Inflammatory macrophage treated with lipopolysaccharide for 4 hours (primary cell): ENCODE measurements around the gene CCR8.
A peak's percentile ranks its signal among the peaks of the same experiment; 100 is the strongest.

Source experiments
- DNase-seq: peaks from one replicate; pipeline ENCODE4 v3.0.0-alpha.2; 2020

The CCR8 gene, protein sequence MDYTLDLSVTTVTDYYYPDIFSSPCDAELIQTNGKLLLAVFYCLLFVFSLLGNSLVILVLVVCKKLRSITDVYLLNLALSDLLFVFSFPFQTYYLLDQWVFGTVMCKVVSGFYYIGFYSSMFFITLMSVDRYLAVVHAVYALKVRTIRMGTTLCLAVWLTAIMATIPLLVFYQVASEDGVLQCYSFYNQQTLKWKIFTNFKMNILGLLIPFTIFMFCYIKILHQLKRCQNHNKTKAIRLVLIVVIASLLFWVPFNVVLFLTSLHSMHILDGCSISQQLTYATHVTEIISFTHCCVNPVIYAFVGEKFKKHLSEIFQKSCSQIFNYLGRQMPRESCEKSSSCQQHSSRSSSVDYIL

DNA sequence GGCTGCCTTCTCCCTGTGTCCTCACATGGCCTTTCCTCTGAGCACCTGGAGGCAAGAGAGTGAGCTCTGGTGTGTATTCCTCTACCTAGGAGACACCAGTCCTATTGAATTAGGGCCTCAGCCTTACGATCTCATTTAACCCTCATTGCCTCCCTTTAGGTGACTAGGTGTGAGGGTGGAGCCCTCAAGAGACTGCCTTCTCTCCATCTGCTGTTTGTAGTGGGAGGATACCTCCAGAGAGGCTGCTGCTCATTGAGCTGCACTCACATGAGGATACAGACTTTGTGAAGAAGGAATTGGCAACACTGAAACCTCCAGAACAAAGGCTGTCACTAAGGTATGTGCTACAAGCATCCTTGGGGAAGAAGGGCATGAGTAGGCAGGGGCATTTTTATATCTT lies at the start of gene CCR8:
TSS of gene CCR8 (plus strand) at position 217 of the 400 bp plus-strand sequence. CDS start 2,623 bp downstream, outside the sequence.
- no peak for DNase-seq

DNA sequence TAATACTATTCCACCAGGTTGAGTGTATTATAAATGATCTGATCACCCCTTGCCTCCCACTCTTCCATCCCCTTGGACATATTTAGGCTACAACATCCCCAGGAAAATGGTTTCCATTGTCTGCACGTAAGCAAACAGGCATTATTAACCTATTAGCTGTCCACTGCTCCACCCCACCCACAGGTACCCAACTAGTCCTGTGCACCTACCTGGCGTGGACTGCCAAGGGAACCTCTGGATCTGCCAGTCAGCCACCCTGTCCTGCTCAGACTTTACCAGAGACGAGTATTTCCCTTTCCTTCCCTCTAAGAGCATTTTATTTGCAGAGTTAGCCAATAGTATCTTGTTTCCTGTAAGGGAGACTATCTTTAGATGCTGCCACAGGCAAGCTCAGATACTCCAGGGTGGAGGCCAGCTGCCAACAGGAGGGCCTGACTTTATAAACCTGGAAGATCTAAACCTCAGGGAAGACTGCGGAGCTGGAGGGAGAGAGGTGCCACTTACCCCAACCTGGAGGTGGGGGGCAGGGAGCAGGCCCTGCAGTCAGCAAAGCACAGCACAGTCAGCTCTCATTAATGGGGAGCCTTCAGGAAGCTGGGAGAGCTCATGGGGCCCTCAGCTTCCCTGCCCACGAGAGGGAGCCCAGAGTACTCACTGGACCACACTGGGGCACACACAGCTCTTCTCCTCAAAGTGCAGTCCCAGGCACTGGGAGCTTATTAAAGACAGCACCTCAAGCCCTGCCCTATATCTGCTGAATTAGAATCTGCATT lies 49.6 kb upstream of the CCR8 start, which contains the start of gene CX3CR1:
TSS of gene CX3CR1 (minus strand) at position 292 of the 773 bp plus-strand sequence. CDS start 13,527 bp downstream, outside the sequence.
- no peak for DNase-seq

DNA sequence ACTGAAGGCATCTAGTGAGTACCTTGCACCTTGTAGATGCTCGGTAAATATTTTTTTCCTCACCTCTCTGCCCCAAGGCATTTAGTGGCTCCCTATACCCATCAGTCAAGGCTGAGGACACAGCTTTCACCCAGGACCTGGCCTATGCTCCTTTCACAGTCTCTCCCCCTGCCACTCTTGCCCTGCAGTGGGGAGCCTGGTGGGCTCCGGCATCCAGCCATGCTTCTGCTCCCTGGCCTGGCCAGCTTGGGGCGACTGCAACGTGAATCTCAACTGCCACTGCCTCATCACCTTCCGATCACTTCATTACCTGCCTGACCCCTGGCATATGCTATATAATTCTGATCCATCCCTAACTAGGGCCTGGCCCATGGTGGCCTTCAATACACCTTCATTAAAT lies 48.9 kb upstream of the CCR8 start:
- no peak for DNase-seq

DNA sequence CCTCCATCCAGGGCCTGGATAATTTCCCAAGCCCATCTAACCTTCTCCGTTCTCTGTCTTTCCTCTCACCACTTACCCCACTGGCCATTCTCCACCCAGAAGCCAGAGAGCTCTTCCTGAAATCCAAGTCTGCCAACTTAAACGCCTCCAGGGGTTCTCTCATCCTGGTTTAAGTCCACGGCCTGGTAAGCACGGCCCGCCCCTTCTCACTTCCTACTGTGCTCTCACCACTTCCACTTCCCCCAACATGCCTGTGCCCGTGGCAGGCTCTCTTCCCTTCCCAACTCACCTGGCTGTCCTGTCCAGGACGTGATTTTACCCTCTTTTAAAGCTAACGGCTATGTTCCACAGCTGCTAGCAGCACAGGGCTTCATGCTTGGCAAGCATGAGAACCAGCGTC lies 48.0 kb upstream of the CCR8 start:
- peak; percentile 19 for DNase-seq

DNA sequence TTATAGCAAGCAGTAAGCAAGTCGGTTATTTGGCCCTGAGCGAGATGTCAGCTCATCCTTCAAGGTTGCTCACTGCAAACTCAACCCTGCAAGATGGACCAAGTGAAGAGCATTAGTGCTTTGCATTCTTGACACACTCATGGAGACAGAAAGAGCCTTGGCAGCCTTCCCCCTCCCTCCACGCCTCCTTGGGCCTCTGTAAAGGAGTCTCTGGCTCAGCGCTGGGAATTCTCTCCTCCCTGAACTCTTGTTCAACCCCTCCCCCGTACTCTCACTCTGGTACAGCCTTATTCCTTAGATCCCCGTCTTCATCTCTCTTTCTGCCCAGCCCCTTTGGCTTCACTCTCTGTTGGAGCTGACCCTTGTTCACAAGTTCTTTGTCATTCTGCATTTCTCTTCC lies 47.5 kb upstream of the CCR8 start:
- DNase-seq = no peak

DNA sequence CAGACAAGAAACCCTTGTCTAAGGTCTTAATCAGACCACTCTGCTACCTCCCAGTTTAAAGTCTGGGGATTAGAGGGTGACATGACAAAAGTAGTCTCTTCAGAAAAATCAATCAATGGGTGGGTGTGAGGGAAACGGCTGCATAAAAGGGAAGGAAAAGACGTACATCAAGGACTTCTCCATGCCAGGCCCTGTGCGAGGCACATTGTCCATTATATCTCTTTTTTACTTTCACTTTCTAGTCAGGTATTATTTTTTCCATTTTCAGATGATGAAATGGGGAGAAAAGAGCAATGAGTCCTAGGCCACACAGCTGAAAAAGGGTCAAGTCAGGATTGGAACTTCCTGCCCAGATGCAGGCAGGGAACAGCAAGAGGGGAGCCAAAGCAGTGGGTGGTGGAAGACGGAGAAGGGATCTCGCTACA lies 45.0 kb upstream of the CCR8 start:
- DNase-seq = peak; percentile 63

DNA sequence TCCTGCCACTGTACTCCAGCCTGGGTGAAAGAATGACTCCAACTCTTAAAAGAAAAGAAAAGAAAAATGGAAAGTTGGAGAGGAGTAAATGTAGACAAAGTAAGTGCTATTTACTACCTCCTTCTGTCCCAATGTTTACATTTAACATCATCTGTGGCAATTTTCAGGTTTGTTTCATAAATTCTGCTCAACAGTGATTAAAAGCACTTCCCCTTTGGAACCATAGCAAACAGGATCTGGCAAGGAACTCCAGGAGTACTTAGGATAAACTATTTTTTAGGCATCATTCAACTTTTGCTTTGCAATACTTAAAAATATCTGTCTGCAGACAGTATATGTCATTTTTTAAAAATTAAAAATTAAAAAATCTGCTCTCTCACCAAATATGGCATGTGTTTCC lies 44.2 kb upstream of the CCR8 start:
- peak; percentile 32 for DNase-seq

DNA sequence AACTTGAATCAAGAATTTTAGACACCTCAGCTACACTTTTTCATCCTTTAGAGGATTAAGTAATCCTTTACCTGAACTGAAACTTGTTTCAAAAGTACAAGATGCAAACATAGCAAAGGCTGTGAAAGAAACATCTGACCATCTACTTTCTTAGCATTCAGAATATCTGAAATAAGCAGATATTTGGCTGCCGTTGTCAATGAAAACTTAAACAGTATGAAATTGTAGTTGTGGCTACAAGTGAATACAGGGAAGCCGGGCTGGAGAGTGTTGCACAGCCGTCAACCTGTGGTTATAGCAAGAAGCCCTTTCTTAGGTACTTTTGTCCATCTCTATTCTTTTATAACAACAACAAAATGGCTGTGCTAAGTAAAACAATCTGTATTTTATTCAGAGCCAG lies 42.7 kb upstream of the CCR8 start:
- DNase-seq = no peak

DNA sequence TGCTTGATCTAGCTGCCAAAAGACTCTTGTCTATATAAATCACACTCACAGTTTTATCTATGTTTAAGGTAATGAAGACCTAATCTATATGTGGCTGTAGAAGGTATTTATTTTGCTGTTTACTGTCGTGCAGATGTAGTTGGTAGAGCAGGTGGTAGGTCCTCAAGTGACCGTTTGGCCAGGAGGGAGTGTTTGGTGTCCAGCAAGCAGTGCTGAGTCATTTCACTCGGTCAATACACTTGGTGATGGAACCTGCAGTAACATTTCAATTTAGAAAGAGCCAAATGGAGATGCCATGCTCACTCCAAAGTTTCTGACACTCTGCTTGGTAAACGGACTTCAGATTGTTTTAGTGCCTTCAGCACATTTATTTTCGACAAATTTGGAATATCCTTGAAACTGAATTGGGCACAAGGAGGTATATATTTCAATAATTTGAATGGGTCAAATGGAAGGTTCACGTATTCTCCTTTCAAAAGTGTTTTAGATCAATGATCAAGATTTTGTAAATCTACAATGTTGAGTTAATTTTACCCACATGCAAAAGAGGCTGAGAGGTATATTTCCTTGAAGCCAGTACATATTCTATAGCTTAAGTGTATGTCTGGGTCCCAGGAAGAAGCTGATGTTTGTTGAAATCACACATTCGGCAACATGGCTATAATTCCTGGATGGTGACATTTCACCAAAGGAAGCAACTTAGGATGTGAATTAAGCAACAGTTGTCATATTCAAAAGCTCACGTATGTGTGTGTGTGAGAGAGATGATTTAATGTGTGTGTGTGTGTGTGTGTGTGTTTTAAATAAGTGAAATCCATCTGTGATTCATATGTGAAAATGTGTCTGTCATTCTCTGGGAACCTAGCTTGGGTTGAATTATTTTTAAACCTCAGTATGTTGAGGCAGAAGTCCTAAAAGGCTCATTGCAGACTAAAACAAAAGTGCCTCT lies 42.0 kb upstream of the CCR8 start:
- DNase-seq = peak; percentile 20

DNA sequence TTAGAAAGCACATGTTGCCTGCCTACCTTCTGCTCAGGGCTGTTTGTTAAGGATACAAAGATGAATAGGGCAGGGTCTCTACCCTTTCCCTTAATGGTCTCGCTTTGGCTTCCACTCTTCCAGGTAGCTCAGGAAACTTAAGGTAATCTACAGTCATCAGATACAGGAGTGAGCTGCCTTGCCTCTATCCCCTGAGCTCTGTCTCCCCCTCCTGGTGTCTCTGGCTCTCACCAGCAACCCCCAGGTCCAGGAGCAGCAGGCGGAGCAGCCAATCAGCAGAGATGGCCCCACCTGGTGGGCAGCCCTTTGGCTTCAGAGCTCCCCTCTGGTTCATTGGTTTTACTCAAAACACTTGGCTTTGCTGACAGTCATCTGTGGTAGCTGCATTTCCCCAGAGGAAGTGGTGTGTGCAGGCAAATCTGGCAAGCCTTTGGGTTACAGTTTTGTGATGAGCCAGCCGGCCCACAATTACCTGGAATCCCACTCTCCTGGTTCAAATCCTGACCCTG lies 41.2 kb upstream of the CCR8 start:
- peak; percentile 76 for DNase-seq

DNA sequence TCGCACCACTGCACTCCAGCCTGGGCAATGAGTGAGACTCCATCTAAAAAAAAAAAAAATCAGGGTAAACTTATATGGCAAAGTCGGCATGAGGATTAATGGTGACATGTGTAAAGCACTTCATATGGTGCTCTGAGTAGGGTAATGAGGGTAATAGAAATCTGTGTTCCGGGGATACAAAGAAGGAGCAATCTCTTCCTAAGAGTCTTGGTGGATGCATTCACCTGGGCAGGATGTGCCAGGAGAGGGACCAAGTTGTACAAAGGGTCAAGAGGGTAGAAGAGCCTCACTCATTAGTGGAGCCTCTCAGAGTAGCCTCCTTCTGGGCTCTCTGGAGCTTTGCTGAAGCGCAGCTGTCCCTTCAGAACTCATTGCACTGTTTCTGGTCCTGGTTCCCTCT lies 40.4 kb upstream of the CCR8 start:
- no peak for DNase-seq

DNA sequence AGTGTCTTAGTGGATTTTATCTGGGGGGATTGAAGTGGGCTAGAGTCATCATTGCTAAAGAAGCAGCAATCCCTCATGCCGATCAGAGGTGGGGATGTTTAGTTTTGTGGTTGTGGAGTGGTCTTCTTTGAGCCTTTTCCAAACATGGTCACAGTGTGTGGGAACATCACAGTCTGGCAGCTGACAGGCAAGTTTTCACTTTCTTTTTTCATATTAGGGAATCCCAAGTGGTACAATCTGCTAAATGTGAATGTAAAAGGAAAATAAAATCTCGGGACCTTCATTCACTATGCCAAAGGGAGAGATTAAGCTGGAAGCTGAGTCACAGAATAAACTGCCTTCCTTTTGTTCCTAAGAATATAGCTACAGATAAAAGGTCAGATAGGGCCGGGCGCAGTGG lies 39.3 kb upstream of the CCR8 start:
- DNase-seq = peak; percentile 58

DNA sequence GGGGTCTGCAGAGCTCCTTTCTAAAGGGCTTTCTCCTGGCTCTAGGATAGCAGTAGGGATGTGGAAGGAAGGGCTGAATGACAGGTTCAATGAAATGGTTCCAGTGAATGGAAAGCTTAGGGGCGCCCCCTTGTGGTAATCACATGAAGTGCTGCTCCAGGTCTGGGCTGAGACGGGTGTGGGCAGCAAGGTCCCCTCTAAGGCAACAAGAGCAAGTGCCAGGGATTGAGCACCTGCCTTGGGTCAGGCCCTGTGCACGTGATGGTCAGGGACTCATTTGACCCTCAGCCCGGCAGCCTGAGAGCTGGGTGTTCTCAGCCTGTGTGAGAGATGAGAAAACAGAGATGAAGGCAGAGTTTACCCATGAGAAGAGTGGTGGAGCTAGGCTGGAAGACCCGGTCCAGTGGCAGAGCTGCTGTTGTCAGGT lies 37.6 kb upstream of the CCR8 start:
- peak; percentile 59 for DNase-seq

DNA sequence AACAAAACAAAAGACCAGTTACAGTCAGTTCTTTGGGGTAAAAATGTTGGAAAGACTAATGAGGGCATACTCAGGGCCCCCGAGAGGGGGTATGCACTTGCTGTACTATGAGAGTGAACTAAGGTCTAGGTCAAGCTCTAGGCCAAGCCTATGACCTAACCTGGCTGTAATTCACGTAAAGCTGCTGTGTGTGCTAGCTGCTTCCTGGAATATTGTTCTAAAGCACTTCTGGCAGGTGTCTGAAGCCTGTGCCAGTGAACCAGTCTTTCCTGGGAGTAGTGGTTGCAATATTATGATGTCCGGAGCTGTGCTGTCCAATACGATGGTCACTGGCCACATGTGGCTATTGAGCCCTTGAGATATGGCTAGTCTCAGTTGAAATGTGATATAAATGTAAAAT lies 36.5 kb upstream of the CCR8 start:
- no peak for DNase-seq

DNA sequence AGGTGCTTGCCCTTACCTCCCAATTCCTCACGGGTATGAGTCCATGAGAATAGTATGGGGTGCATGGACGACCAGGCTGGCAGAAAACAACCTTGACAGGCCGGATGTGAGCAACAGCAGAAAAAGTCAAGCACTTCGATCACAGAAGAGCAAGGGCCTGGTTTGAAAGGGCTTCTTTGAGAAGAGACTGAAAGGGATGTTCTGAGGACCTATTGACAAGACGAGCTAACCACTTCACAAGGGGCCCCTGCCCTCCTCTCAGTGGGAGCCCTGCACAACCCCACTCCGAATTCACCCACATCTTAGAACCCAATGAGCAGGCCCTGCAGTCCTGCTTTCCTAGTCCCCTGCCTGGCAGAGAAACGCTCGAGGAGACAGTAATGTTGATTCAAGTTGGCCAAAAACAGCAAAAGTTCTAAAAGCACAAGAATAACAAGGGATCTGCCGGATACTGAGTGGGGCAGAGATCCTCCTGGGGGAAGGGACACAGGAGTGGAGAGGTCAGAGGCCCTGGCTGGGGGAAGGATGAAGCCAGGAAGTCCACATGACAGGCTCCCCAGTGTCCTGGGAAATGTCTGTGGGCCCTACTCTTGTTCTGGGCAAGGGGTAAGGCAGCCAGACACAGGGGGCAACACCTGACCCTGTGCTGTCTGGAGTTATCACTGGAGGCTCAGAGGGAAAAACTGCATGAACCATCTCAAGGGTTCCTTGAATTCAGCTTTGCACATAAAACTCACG lies 34.9 kb upstream of the CCR8 start:
- no peak for DNase-seq

DNA sequence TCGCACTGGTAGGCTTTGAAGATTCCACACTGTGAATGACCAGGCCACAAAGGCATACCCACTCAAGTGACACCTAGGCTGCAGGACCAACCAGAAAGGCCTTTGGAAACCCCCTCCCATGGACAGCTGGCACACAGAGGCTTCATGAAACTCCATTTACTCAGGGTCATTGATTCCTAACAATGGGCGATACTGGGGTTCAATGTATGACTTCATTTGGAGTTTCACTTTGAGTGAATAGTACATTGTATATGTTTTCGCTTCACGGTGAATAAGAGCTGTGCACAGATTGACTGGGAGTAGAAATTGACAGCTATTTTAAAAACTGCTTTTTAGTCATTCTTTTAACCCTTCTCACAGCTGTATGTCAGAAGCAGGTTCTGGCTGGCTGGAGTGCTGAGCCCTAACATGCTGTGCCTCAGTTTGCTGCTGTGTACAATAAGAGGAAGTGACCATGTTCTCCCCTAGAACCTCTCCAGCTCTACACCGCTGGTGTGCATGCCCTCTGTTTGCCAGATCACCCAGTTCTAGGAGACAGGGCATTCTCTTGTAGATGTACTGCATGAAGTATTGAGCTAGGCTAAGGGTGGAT lies 34.2 kb upstream of the CCR8 start:
- DNase-seq = no peak

DNA sequence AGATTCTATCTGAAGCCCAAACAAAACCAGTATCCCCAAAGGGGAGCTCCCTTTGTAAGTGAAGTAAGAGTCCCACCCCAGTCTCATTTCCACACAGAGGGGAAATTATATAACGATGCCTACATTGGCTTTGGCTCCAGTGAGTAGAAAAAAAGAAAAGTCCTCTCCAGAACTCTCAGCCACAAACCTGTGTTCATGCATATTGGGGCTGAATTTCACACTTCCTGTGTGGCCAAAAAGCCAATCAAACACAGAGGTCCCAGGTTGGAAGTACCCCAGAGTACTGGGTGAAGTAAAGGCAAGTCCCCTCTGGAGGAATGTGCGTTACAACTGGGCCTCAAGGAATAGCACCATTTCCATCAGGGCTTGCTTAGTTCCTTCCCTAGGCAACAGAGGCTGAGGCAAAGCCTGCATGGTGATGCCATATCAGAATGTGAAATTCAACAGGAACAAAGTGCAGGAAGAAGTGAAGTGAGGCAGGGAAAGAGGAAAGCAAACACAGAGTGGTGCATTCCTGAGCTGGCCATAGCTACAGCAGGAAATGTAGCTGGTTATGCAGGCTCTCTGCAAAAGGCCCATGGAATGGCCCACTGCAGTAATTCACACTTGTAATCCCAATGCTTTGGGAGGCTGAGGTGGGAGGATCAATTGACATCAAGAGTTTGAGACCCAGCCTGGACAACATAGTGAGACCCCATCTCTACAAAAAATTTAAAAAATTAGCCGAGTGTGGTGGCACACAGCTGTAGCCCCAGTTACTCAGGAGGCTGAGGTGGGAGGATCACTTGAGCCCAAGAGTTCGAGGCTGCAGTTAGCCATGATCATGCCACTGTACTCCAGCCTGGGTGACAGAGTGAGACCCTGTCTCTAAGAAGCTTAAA lies 33.1 kb upstream of the CCR8 start:
- no peak for DNase-seq

DNA sequence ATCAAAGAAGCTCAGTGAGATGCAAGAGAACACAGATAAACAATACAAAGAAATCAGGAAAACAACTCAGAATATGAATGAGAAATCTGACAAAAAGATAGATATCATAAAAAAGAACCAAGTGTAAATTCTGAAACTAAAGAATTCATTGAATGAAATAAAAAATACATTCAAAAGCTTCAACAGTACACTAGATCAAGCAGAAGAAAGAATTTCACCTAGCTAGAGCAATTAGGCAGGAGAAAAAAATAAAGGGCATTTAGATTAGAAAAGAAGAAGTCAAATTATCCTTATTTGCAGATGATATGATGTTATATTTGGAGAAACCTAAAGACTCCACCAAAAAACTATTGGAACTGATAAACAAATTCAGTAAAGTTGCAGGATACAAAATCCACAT lies 30.2 kb upstream of the CCR8 start:
- DNase-seq = no peak

DNA sequence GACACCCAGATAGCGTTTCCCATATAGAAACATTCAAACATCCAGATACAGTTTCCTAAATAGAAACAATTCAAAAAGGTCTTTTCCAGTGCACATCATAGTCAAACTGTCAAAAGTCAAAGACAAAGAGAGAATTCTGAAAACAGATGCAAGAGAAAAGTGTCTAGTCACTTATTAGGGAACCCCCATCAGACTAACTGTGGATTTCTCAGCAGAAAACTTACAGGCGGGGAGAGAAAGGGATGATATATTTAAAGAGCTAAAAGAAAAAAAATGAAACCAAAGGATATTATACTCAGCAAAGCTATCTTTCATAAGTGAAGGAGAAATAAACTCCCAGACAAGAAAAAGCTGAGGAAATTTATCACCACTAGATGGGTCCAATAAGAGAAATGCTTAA lies 27.3 kb upstream of the CCR8 start:
- DNase-seq = no peak

DNA sequence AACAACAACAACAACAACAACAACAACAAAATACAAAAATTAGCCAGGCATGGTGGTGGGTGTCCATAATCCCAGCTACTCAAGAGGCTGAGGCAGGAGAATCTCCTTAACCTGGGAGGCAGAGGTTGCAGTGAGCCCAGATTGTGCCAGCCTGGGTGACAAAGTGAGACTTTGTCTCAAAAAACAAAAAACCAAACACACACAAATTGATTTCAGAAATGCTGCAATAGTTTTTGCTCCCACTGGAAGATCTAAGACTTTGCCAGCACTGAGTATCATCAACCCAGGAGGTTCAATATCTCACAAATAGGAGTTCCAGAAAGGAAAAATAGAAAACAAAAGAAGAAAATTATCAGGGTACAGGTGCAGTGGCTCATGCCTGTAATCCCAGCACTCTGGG lies 16.2 kb upstream of the CCR8 start:
- no peak for DNase-seq

DNA sequence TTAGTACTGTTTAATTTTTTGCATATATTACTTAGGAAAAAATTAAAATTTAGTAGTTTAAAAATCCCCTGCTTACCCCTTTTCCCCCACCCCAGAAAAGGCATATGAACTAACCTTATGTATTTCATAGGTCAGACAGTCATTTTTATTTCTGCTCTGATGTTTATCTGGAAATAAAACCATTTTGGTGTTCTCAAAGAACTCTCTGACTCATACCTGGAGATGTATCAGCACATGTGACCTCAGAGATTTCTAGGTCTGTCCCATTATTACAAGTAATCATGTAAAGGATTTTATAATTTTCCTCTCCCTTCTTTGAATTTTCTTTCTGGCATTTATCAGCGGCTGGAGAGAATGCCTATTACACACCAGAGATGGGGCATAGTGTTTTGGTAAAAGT lies 14.1 kb upstream of the CCR8 start:
- no peak for DNase-seq
